Measurements from ENCODE around the gene CBX1. TPM values are rescaled to one million over a fixed set of nuclear protein-coding genes. Genes with fewer than 3 reads are reported as not detected.

The CBX1 gene
- total RNA-seq, result 10 to 100 TPM; 27.5 to 45.3 (median 28.8) TPM
- long read RNA-seq, donor 1, transcript CBX1-201 (5 exons, 2,232 nt), result major isoform, 7 of 9 reads
- long read RNA-seq, donor 1, partial matches to known transcripts, result 1 of 9 reads
- long read RNA-seq, donor 1, other reads (novel, unspliced or antisense), result 1 of 9 reads
- long read RNA-seq, donor 2, partial matches to known transcripts, result 7 of 7 reads
- long read RNA-seq, donor 2, other reads (novel, unspliced or antisense), result 0 of 7 reads

- peak; percentile 95 to 97 (median 96) for DNase-seq
- H3K4me1 ChIP-seq (ENCODE audit: low read depth), result peaks cover 30% of the 10 kb centered on the region
- peaks cover 3% of the 10 kb centered on the region for H3K9me3 ChIP-seq
- no peaks in the 10 kb centered on the region for H3K36me3 ChIP-seq (ENCODE audit: low read depth)
- peak within 1 kb of the TSS; percentile 48 for H3K4me3 ChIP-seq
- intact Hi-C loops (cut with DNase I, micrococcal nuclease), result no loop called here
- peak; percentile 99 for ATAC-seq
- TF ChIP-seq, protein P1, sequence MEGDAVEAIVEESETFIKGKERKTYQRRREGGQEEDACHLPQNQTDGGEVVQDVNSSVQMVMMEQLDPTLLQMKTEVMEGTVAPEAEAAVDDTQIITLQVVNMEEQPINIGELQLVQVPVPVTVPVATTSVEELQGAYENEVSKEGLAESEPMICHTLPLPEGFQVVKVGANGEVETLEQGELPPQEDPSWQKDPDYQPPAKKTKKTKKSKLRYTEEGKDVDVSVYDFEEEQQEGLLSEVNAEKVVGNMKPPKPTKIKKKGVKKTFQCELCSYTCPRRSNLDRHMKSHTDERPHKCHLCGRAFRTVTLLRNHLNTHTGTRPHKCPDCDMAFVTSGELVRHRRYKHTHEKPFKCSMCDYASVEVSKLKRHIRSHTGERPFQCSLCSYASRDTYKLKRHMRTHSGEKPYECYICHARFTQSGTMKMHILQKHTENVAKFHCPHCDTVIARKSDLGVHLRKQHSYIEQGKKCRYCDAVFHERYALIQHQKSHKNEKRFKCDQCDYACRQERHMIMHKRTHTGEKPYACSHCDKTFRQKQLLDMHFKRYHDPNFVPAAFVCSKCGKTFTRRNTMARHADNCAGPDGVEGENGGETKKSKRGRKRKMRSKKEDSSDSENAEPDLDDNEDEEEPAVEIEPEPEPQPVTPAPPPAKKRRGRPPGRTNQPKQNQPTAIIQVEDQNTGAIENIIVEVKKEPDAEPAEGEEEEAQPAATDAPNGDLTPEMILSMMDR (IDR thresholded peaks at IDR 0.05), result no peak
Observed at GRCh38 chr17:48101012-48101720, at the start of gene CBX1. Gene CBX1, minus strand, starts transcription at chr17:48101478. Its CDS starts 24,474 bp downstream, at chr17:48077004.

DNA sequence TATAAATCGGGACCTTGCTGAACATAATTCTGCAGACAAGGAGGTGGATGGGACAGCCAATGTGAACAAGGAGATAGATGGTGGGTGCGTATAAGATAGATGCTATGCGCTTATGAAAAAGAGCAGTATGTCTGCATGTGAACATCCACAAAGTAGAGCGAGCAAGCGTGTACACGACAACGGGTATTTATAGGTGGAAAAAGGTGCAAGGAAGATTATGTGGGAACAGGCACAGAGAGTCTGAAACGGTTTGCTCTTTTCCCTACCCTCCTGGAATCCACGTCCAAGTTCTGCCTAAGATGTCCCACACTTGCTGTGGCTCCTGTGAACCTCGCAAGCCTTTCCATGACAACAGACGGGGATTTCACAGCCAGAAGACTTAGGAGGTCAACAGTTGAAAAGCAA, 49.3 kb upstream of the CBX1 start:
- intact Hi-C loops (cut with DNase I, micrococcal nuclease), result no loop called here
- TF ChIP-seq, protein P1 (IDR thresholded peaks at IDR 0.05), result no peak
- ATAC-seq (no peak), DNase-seq (no peak)
- peaks cover 9% of the 10 kb centered on the region for H3K4me1 ChIP-seq (ENCODE audit: low read depth)
- no peaks in the 10 kb centered on the region for H3K36me3 ChIP-seq (ENCODE audit: low read depth)
- no peaks in the 10 kb centered on the region for H3K9me3 ChIP-seq
- no peak overlapping the region for H3K4me3 ChIP-seq

DNA sequence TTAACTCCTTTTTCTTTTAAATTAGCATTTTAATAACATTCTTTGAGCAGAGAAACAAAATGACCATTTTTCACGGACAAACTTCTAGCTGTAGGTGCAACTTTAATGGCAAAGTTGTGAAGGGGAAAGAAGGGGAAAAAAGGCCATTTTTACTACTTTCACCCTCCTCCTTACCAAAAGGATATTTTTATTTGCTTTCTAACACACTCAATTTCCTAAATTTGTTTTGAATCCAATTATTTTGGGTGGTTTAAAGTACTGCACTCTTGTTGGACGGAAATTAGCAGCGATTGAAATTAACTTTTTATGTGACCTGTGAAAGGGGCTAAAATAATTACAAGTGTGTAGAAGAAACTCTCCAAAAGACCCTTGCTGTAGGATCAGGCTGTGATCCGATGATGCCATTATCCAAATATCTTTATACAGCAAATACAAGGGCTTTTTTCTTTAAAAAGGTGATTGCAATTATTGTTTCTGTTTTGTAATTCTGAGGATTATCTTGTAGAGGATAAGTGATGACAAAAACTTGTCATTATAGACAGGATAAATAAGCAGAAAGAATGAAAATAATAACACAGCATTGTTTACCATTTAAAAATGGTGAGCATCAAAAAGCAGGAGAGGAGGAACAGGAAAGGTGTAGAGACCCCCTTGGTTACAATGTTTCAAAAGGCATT, 48.6 kb upstream of the CBX1 start:
- H3K36me3 ChIP-seq (ENCODE audit: low read depth), result no peaks in the 10 kb centered on the region
- peaks cover 9% of the 10 kb centered on the region for H3K4me1 ChIP-seq (ENCODE audit: low read depth)
- TF ChIP-seq, protein P1 (IDR thresholded peaks at IDR 0.05), result no peak
- no peak for DNase-seq
- no peak overlapping the region for H3K4me3 ChIP-seq
- intact Hi-C loops (cut with DNase I, micrococcal nuclease), result no loop called here
- no peaks in the 10 kb centered on the region for H3K9me3 ChIP-seq
- ATAC-seq, result no peak

DNA sequence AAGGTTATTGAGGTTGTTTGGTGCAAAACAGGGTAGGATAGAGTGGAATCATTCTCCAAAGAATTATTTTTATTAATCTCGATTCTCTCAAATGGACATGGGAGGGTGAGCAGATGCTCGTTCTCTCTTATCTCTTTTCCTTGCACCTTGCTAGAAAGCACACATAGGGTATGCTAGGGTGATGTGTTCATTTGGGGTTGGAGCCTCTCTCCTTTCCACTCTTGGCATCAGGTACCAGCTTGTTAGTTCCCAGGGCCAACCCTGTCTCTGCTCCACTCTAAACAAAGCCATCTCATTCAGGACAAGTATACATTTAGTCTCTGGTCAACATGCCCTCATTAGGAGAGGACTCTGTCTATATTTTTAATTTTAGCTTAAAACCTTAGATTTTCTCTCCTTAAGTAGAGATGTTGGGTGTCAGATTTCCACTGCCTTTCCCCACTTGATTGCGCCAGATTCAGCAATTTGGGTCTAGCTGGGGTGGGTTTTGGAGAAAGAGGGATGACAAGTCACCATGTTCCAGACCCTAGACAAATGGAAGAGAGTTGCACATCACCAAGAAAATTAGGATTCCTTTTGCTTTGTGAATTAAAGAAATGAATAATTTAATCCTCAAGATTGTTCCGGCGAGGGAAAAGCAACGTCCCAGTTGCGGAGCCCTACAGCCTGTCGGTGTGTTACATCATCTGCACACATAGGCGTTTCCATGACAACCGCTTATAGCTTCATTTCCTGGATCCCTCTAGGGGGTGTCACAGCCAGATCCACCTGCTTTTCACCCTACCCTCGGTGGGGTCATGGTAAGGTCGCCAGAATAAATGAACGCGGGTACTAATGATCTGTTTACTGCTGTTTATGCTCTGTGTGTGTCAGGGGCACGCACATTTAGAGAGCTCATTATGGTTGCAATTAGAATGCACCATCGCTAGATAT, 47.8 kb upstream of the CBX1 start:
- Histone ChIP-seq H3K4me3 (no peak overlapping the region), H3K9me3 (no peaks in the 10 kb centered on the region), H3K4me1 (ENCODE audit: low read depth) (peaks cover 7% of the 10 kb centered on the region), H3K36me3 (ENCODE audit: low read depth) (no peaks in the 10 kb centered on the region)
- DNase-seq, result no peak
- ATAC-seq, result no peak
- intact Hi-C loops (cut with DNase I, micrococcal nuclease), result no loop called here
- TF ChIP-seq, protein P1 (IDR thresholded peaks at IDR 0.05), result no peak

Measured in mucosa of descending colon (tissue), 3 donors.